ENCODE data around the gene NGF. TPM values are rescaled to one million over a fixed set of nuclear protein-coding genes. Genes with fewer than 3 reads are reported as not detected.

The NGF gene
- total RNA-seq, 1 donor from 2014 or later = 41.7 TPM

- no peak for DNase-seq (ENCODE audit: low spot score)
- no peaks in the 10 kb centered on the region for H3K27me3 Mint-ChIP-seq (ENCODE audit: low read depth)
- no peak overlapping the region for H3K27ac Mint-ChIP-seq (ENCODE audit: unreplicated experiment)
- H3K36me3 Mint-ChIP-seq (ENCODE audit: low read depth) = peaks cover 4% of the 10 kb centered on the region
- no peak overlapping the region for H3K4me3 Mint-ChIP-seq (ENCODE audit: unreplicated experiment)
- H3K9me3 Mint-ChIP-seq (ENCODE audit: low read depth) = peaks cover 9% of the 10 kb centered on the region
- peaks cover 12% of the 10 kb centered on the region for H3K4me1 Mint-ChIP-seq (ENCODE audit: low read depth)
- no peak for TF ChIP-seq CTCF (IDR thresholded peaks at IDR 0.05)
Measured at GRCh38 chr1:115274467-115274866, 63.6 kb downstream of the NGF start.

GRCh38 chr1:115266729-115267421 lies 71.2 kb downstream of the NGF start:
- Mint-ChIP-seq H3K4me1 (ENCODE audit: low read depth) (peaks cover 16% of the 10 kb centered on the region), H3K27ac (ENCODE audit: unreplicated experiment) (no peak overlapping the region), H3K27me3 (ENCODE audit: low read depth) (no peaks in the 10 kb centered on the region), H3K36me3 (ENCODE audit: low read depth) (no peaks in the 10 kb centered on the region), H3K9me3 (ENCODE audit: low read depth) (no peaks in the 10 kb centered on the region), H3K4me3 (ENCODE audit: unreplicated experiment) (no peak overlapping the region)
- DNase-seq (ENCODE audit: low spot score) = no peak
- no peak for TF ChIP-seq CTCF (IDR thresholded peaks at IDR 0.05)

GRCh38 chr1:115265099-115265498 lies 73.0 kb downstream of the NGF start:
- Mint-ChIP-seq H3K36me3 (ENCODE audit: low read depth) (no peaks in the 10 kb centered on the region), H3K4me3 (ENCODE audit: unreplicated experiment) (no peak overlapping the region), H3K4me1 (ENCODE audit: low read depth) (peaks cover 16% of the 10 kb centered on the region), H3K27me3 (ENCODE audit: low read depth) (no peaks in the 10 kb centered on the region), H3K27ac (ENCODE audit: unreplicated experiment) (no peak overlapping the region), H3K9me3 (ENCODE audit: low read depth) (no peaks in the 10 kb centered on the region)
- TF ChIP-seq CTCF (IDR thresholded peaks at IDR 0.05) = no peak
- DNase-seq (ENCODE audit: low spot score) = no peak

- no peak overlapping the region for H3K27ac Mint-ChIP-seq (ENCODE audit: unreplicated experiment)
- H3K36me3 Mint-ChIP-seq (ENCODE audit: low read depth) = peaks cover 6% of the 10 kb centered on the region
- peaks cover 11% of the 10 kb centered on the region for H3K9me3 Mint-ChIP-seq (ENCODE audit: low read depth)
- H3K4me3 Mint-ChIP-seq (ENCODE audit: unreplicated experiment) = no peak overlapping the region
- H3K27me3 Mint-ChIP-seq (ENCODE audit: low read depth) = no peaks in the 10 kb centered on the region
- no peak for DNase-seq (ENCODE audit: low spot score)
- TF ChIP-seq CTCF (IDR thresholded peaks at IDR 0.05) = no peak
- peaks cover 16% of the 10 kb centered on the region for H3K4me1 Mint-ChIP-seq (ENCODE audit: low read depth)
Measured at GRCh38 chr1:115262886-115263285, 75.2 kb downstream of the NGF start.

- Mint-ChIP-seq H3K4me1 (ENCODE audit: low read depth) (peaks cover 11% of the 10 kb centered on the region), H3K4me3 (ENCODE audit: unreplicated experiment) (no peak overlapping the region), H3K27ac (ENCODE audit: unreplicated experiment) (no peak overlapping the region), H3K27me3 (ENCODE audit: low read depth) (no peaks in the 10 kb centered on the region), H3K9me3 (ENCODE audit: low read depth) (peaks cover 14% of the 10 kb centered on the region), H3K36me3 (ENCODE audit: low read depth) (peaks cover 6% of the 10 kb centered on the region)
- TF ChIP-seq CTCF (IDR thresholded peaks at IDR 0.05) = no peak
- DNase-seq (ENCODE audit: low spot score) = no peak
Measured at GRCh38 chr1:115261496-115261895, 76.6 kb downstream of the NGF start.
